Left lung (tissue), 10 donors: Measurements from ENCODE around the gene PDE3A. TPM values are rescaled to one million over a fixed set of nuclear protein-coding genes. Genes with fewer than 3 reads are reported as not detected.

Source experiments
- ATAC-seq: fragments of 200-7000 bp; cut with Tn5 transposase; one replicate; pipeline ENCODE4 v1.9.1; 2020; ENCODE audit warnings: moderate library complexity
- DNase-seq, 4 donors: peaks; one replicate each; pipeline ENCODE4 v3.0.0-alpha.2; 2013 to 2020
- H3K27ac ChIP-seq, 2 donors: fragments of 200-600 bp; sonication (generic) in 1 of 2; one replicate each; pipeline versions ENCODE4 v1.5.0 to v1.8.0; 2020 to 2021
- H3K27me3 ChIP-seq, 2 donors: fragments of 200-600 bp; sonication (generic) in 1 of 2; one replicate each; pipeline versions ENCODE4 v1.5.0 to v1.8.0; 2020 to 2021
- H3K36me3 ChIP-seq, 2 donors: fragments of 200-600 bp; sonication (generic) in 1 of 2; one replicate each; pipeline versions ENCODE4 v1.5.0 to v1.8.0; 2020 to 2021
- H3K4me1 ChIP-seq, 2 donors: fragments of 200-600 bp; one replicate each; pipeline ENCODE4 v1.8.0; 2021
- H3K4me3 ChIP-seq, 2 donors: fragments of 200-600 bp; sonication (generic) in 1 of 2; one replicate each; pipeline versions ENCODE4 v1.5.0 to v1.8.0; 2020 to 2021; ENCODE audit warnings: mild to moderate bottlenecking in 1 of 2
- H3K9me3 ChIP-seq, 2 donors: fragments of 200-600 bp; sonication (generic) in 1 of 2; one replicate each; pipeline versions ENCODE4 v1.5.0 to v1.8.0; 2020 to 2021
- intact Hi-C, 2 donors: fragments of 100-400 bp; cut with DNase I; formaldehyde crosslinking; loops; one replicate each; pipeline versions ENCODE4 v1.11.2 to v1.14.2; 2022
- polyA plus RNA-seq, 6 donors: library from polyadenylated mRNA; unstranded; fragments of 120-200 nt; gene quantifications; one replicate each; pipeline ENCODE4 v1.2.1, GENCODE V29; 2013; ENCODE audit not compliant: insufficient read length in 6 of 6
- total RNA-seq, 2 donors: library from RNA; stranded (reverse); fragmentation: NEBNext Ultra II Directional; extraction: Animal tissue kit (Norgen Biotek cat#: 25700); gene quantifications; one replicate each; pipeline ENCODE4 v1.2.1, GENCODE V29; 2021
- TF ChIP-seq, protein P1 (sequence below), 2 donors: fragments of 200-600 bp; sonication (generic) in 1 of 2; IDR thresholded peaks; one replicate each; pipeline versions ENCODE4 v1.5.0 to v1.8.0; 2021; ENCODE audit warnings: antibody characterized with exemption in 2 of 2
- donor health status: DM: no; HTN: yes; CAD: no.
- donor health status: DM: no; HTN: no; CAD: no.

PDE3A gene
- total and polyA plus RNA-seq, 8 donors, result 5.1 to 9.3 (median 7.8) TPM

- H3K4me1 ChIP-seq, result no peaks in the 10 kb centered on the region
- H3K36me3 ChIP-seq, result no peaks in the 10 kb centered on the region
- TF ChIP-seq, protein P1, sequence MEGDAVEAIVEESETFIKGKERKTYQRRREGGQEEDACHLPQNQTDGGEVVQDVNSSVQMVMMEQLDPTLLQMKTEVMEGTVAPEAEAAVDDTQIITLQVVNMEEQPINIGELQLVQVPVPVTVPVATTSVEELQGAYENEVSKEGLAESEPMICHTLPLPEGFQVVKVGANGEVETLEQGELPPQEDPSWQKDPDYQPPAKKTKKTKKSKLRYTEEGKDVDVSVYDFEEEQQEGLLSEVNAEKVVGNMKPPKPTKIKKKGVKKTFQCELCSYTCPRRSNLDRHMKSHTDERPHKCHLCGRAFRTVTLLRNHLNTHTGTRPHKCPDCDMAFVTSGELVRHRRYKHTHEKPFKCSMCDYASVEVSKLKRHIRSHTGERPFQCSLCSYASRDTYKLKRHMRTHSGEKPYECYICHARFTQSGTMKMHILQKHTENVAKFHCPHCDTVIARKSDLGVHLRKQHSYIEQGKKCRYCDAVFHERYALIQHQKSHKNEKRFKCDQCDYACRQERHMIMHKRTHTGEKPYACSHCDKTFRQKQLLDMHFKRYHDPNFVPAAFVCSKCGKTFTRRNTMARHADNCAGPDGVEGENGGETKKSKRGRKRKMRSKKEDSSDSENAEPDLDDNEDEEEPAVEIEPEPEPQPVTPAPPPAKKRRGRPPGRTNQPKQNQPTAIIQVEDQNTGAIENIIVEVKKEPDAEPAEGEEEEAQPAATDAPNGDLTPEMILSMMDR (IDR thresholded peaks at IDR 0.05), result no peak
- H3K4me3 ChIP-seq, result no peak overlapping the region
- no peaks in the 10 kb centered on the region for H3K27me3 ChIP-seq
- DNase-seq (no peak), ATAC-seq (no peak)
- intact Hi-C loops, result no loop called here
- no peaks in the 10 kb centered on the region for H3K9me3 ChIP-seq
- no peak overlapping the region for H3K27ac ChIP-seq
These were observed 204.1 kb downstream of the PDE3A start for GRCh38 chr12:20572451-20572850.

GRCh38 chr12:20576528-20576927 lies 208.2 kb downstream of the PDE3A start:
- ATAC-seq (no peak), DNase-seq (no peak)
- TF ChIP-seq, protein P1 (IDR thresholded peaks at IDR 0.05), result no peak
- Histone ChIP-seq H3K27ac (no peak overlapping the region), H3K36me3 (no peaks in the 10 kb centered on the region), H3K9me3 (no peaks in the 10 kb centered on the region), H3K4me1 (no peaks in the 10 kb centered on the region), H3K27me3 (no peaks in the 10 kb centered on the region), H3K4me3 (no peak overlapping the region)
- intact Hi-C loops, result no loop called here

- no peak for ATAC-seq
- no peak for DNase-seq
- no peaks in the 10 kb centered on the region for H3K9me3 ChIP-seq
- no peaks in the 10 kb centered on the region for H3K36me3 ChIP-seq
- TF ChIP-seq, protein P1 (IDR thresholded peaks at IDR 0.05), result no peak
- H3K4me3 ChIP-seq, result no peak overlapping the region
- H3K4me1 ChIP-seq, result no peaks in the 10 kb centered on the region
- intact Hi-C loops, result no loop called here
- H3K27me3 ChIP-seq, result no peaks in the 10 kb centered on the region
- no peak overlapping the region for H3K27ac ChIP-seq
These were observed 208.7 kb downstream of the PDE3A start for GRCh38 chr12:20577054-20577453.

- Histone ChIP-seq H3K27ac (no peak overlapping the region), H3K9me3 (no peaks in the 10 kb centered on the region), H3K27me3 (no peaks in the 10 kb centered on the region), H3K4me1 (no peaks in the 10 kb centered on the region), H3K4me3 (no peak overlapping the region), H3K36me3 (no peaks in the 10 kb centered on the region)
- DNase-seq (no peak), ATAC-seq (no peak)
- intact Hi-C loops, result no loop called here
- TF ChIP-seq, protein P1 (IDR thresholded peaks at IDR 0.05), result no peak
These were observed 209.8 kb downstream of the PDE3A start for GRCh38 chr12:20578142-20578541.

GRCh38 chr12:20585055-20585625 lies 216.8 kb downstream of the PDE3A start:
- ATAC-seq (no peak), DNase-seq (no peak)
- H3K4me1 ChIP-seq, result no peaks in the 10 kb centered on the region
- intact Hi-C loops, result no loop called here
- H3K36me3 ChIP-seq, result no peaks in the 10 kb centered on the region
- no peak overlapping the region for H3K4me3 ChIP-seq
- TF ChIP-seq, protein P1 (IDR thresholded peaks at IDR 0.05), result no peak
- no peaks in the 10 kb centered on the region for H3K9me3 ChIP-seq
- no peaks in the 10 kb centered on the region for H3K27me3 ChIP-seq
- no peak overlapping the region for H3K27ac ChIP-seq
